Right lobe of liver (tissue), 6 donors: ENCODE data around the gene TTC23. TPM values are rescaled to one million over a fixed set of nuclear protein-coding genes. Genes with fewer than 3 reads are reported as not detected.

Source experiments
- ATAC-seq, 4 donors: fragments of 200-7000 bp; cut with Tn5 transposase; one replicate each; pipeline ENCODE4 v1.9.1; 2020; ENCODE audit warnings: mild to moderate bottlenecking in 4 of 4, moderate library complexity in 4 of 4
- DNase-seq, 3 donors: peaks; one replicate each; pipeline ENCODE4 v3.0.0-alpha.2; 2020
- H3K27ac ChIP-seq, 3 donors: fragments of 200-600 bp; one replicate each; pipeline ENCODE4 v1.8.0; 2022
- H3K27me3 ChIP-seq, 2 donors: fragments of 200-600 bp; one replicate each; pipeline ENCODE4 v1.8.0; 2022
- H3K36me3 ChIP-seq, 4 donors: fragments of 200-600 bp; sonication (generic) in 1 of 4; one replicate each; pipeline versions ENCODE4 v1.5.1 to v1.8.0; 2017 to 2022; ENCODE audit warnings: control low read depth in 1 of 4
- H3K4me1 ChIP-seq, 4 donors: fragments of 200-600 bp; sonication (generic) in 1 of 4; one replicate each; pipeline versions ENCODE4 v1.5.1 to v1.8.0; 2017 to 2022; ENCODE audit warnings: control low read depth in 1 of 4
- H3K4me3 ChIP-seq, 3 donors: fragments of 200-600 bp; one replicate each; pipeline ENCODE4 v1.8.0; 2022
- H3K9me3 ChIP-seq, 4 donors: fragments of 200-600 bp; sonication (generic) in 1 of 4; one replicate each; pipeline versions ENCODE4 v1.5.1 to v1.8.0; 2017 to 2022; ENCODE audit warnings: control low read depth in 1 of 4
- CTCF ChIP-seq, 4 donors: fragments of 200-600 bp in 3 of 4; fragments of 450-650 bp in 1 of 4; IDR thresholded peaks; one replicate each; pipeline versions ENCODE4 v1.5.1 to v1.8.0; 2016 to 2022; ENCODE audit warnings: antibody characterized with exemption in 4 of 4, mild to moderate bottlenecking in 2 of 4
- POLR2A ChIP-seq: fragments of 450-650 bp; IDR thresholded peaks from one replicate; pipeline ENCODE4 v1.6.1; 2017; ENCODE audit warnings: antibody characterized with exemption, mild to moderate bottlenecking
- WGBS: methylation state at CpG from one replicate; pipeline ENCODE4 v1.1.6; 2018; ENCODE audit warnings: low coverage, low lambda C conversion rate; ENCODE audit not compliant: insufficient coverage; ENCODE audit errors: missing lambda C conversion rate; 5-methylcytosine and 5-hydroxymethylcytosine counted together
- intact Hi-C, 2 donors: fragments of 100-400 bp; cut with DNase I; formaldehyde crosslinking; loops; one replicate each; pipeline versions ENCODE4 v1.11.2 to v1.14.1; 2022
- total RNA-seq, 6 experiments: library from RNA; depleted of rRNA in 2 of 6; stranded (reverse); fragments of >200 nt in 2 of 6; fragmentation: NEBNext Ultra II Directional in 3 of 6; extraction: Animal tissue kit (Norgen Biotek cat#: 25700) in 3 of 6; gene quantifications; one replicate each; pipeline versions ENCODE4 v1.1.0 to v1.2.4, GENCODE V29; 2016 to 2023
- donor health status: DM: no; HTN: yes; CAD: no.
- donor health status: DM: no; HTN: no; CAD: no.
- donor health status: DM: no; HTN: no; CAD: no.
- donor health status: DM: no; HTN: yes; CAD: no.
- donor health status: DM: no; HTN: yes; CAD: no.

The TTC23 gene
- total RNA-seq, 6 experiments from 2014 or later, result 6.1 to 18.4 (median 9.1) TPM

- H3K27me3 ChIP-seq, result no peaks in the 10 kb centered on the region
- H3K9me3 ChIP-seq, result no peaks in the 10 kb centered on the region
- 30% methylated on average over 7 of the region's 7 CpGs for WGBS
- peak overlapping the region; percentile 91 to 94 (median 92) for H3K27ac ChIP-seq
- intact Hi-C loops, result no loop called here
- DNase-seq (no peak), ATAC-seq (no peak)
- peaks cover 0 to 65% (median 6%) of the 10 kb centered on the region in 4 donors for H3K4me1 ChIP-seq
- H3K36me3 ChIP-seq, result no peaks in the 10 kb centered on the region
- no peak for TF ChIP-seq POLR2A
- no peak for TF ChIP-seq CTCF (IDR thresholded peaks at IDR 0.05)
- peak overlapping the region; percentile 68 to 74 (median 73) for H3K4me3 ChIP-seq
These were observed 2.9 kb upstream of the TTC23 start for GRCh38 chr15:99252326-99252725.

- 1% methylated on average over 36 of the region's 90 CpGs for WGBS
- peak; percentile 98 to 99 (median 99) for DNase-seq
- Histone ChIP-seq H3K4me3 (peak within 1 kb of the TSS; percentile 68 to 74 (median 73)), H3K36me3 (no peaks in the 10 kb centered on the region), H3K27me3 (no peaks in the 10 kb centered on the region), H3K27ac (peak within 1 kb of the TSS; percentile 91 to 94 (median 92)), H3K4me1 (peaks cover 0 to 53% (median 6%) of the 10 kb centered on the region in 4 donors), H3K9me3 (no peaks in the 10 kb centered on the region)
- peak; percentile 86 to 93 (median 90) for ATAC-seq
- intact Hi-C loops, result no loop called here
- TF ChIP-seq CTCF (IDR thresholded peaks at IDR 0.05), result no peak
- peak; percentile 92 for TF ChIP-seq POLR2A
These were observed 1.8 kb upstream of the TTC23 start, which contains the start of gene LRRC28 for GRCh38 chr15:99250857-99251841. Gene LRRC28 (plus strand): TSS chr15:99251481. CDS start chr15:99255958, 4,477 bp downstream.

- Histone ChIP-seq H3K4me1 (peaks cover 0 to 47% (median 6%) of the 10 kb centered on the region in 4 donors), H3K27ac (peak overlapping the region; percentile 73 to 85 (median 82)), H3K9me3 (no peaks in the 10 kb centered on the region), H3K27me3 (no peaks in the 10 kb centered on the region), H3K36me3 (no peaks in the 10 kb centered on the region), H3K4me3 (peak overlapping the region; percentile 19 to 74 (median 60))
- no peak for DNase-seq
- no peak for TF ChIP-seq POLR2A
- no peak for TF ChIP-seq CTCF (IDR thresholded peaks at IDR 0.05)
- ATAC-seq, result no peak
- intact Hi-C loops, result no loop called here
- WGBS, result 9% methylated on average over 7 of the region's 7 CpGs
These were observed 1.1 kb upstream of the TTC23 start for GRCh38 chr15:99250494-99250856.

- Histone ChIP-seq H3K27ac (peak overlapping the region; percentile 71 to 85 (median 82)), H3K4me1 (peaks cover 0 to 43% (median 6%) of the 10 kb centered on the region in 4 donors), H3K36me3 (peaks cover 0 to under 1% (median 0%) of the 10 kb centered on the region in 4 donors), H3K9me3 (no peaks in the 10 kb centered on the region), H3K27me3 (no peaks in the 10 kb centered on the region), H3K4me3 (peak overlapping the region; percentile 19 to 74 (median 60))
- ATAC-seq (no peak), DNase-seq (no peak)
- no peak for TF ChIP-seq POLR2A
- intact Hi-C loops, result no loop called here
- WGBS, result 22% methylated on average over 4 of the region's 4 CpGs
These were observed 620 bp upstream of the TTC23 start for GRCh38 chr15:99250001-99250400.
